Fibroblast of the aortic adventitia (primary cell): ENCODE measurements around the gene ACTL10. TPM values are rescaled to one million over a fixed set of nuclear protein-coding genes. Genes with fewer than 3 reads are reported as not detected.

ENCODE experiments used
- DNase-seq: peaks from one replicate; pipeline ENCODE4 v3.0.0-alpha.2; 2010; ENCODE audit warnings: low read depth
- H3K4me3 ChIP-seq: 2 replicates; pipeline ENCODE4 v1.5.1; 2011; ENCODE audit warnings: low read depth, mild to moderate bottlenecking, control low read depth, low read length, moderate library complexity
- total RNA-seq: library from RNA; depleted of rRNA; stranded (reverse); fragments of >200 nt; gene quantifications from 2 replicates; pipeline ENCODE4 v1.2.3, GENCODE V29; 2012; ENCODE audit warnings: low replicate concordance
- TF ChIP-seq, protein P1 (sequence below): IDR thresholded peaks from 2 replicates; pipeline ENCODE4 v1.5.1; 2011; ENCODE audit warnings: mild to moderate bottlenecking, low read length, control low read depth, inconsistent platforms; ENCODE audit not compliant: insufficient read depth

ACTL10 gene
- total RNA-seq, 1 donor: 2.2 TPM

GRCh38 chr20:33658510-33658909 is 8.2 kb upstream of the ACTL10 start:
- H3K4me3 ChIP-seq: no peak overlapping the region
- TF ChIP-seq, protein P1, sequence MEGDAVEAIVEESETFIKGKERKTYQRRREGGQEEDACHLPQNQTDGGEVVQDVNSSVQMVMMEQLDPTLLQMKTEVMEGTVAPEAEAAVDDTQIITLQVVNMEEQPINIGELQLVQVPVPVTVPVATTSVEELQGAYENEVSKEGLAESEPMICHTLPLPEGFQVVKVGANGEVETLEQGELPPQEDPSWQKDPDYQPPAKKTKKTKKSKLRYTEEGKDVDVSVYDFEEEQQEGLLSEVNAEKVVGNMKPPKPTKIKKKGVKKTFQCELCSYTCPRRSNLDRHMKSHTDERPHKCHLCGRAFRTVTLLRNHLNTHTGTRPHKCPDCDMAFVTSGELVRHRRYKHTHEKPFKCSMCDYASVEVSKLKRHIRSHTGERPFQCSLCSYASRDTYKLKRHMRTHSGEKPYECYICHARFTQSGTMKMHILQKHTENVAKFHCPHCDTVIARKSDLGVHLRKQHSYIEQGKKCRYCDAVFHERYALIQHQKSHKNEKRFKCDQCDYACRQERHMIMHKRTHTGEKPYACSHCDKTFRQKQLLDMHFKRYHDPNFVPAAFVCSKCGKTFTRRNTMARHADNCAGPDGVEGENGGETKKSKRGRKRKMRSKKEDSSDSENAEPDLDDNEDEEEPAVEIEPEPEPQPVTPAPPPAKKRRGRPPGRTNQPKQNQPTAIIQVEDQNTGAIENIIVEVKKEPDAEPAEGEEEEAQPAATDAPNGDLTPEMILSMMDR: no peak
- no peak for DNase-seq

GRCh38 chr20:33658929-33659328 is 7.8 kb upstream of the ACTL10 start:
- H3K4me3 ChIP-seq: no peak overlapping the region
- TF ChIP-seq, protein P1: no peak
- DNase-seq: no peak

DNA sequence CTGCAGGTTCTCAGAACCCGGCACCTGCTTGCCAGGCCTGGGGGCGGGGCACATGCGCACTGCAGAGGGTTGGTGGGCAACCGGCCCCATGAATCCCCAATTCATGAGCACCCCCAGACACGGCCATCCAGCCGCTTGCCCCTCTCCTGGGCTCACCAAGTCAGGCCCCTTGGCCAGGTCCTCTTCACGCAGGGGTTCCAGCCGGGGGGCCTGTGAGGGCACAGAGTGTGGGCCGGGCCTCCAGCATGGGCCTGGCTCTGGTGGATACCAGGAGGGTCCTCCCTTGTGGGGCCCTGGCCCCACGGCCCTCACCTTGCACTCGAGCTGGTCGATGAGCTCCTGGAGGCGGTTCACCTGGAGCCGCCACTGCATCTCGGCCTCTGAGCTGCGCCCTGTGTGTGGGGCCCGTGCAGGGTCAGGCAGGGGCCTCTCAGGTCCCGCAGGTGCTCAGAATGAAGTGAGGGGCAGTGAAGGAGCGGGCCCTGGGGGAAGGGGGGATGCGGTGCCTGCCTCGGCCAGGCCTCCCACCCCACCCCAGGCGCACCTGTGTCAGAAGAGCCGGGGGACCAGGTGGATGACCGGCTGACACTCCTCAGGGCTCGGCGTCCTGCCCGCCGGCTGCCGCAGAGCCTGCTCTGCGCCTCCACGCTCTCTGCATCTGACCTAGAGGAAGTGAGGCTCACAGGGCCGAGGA is 7.3 kb upstream of the ACTL10 start:
- TF ChIP-seq, protein P1: no peak
- DNase-seq: no peak
- H3K4me3 ChIP-seq: no peak overlapping the region

GRCh38 chr20:33660035-33660684 is 6.6 kb upstream of the ACTL10 start:
- no peak for DNase-seq
- no peak overlapping the region for H3K4me3 ChIP-seq
- TF ChIP-seq, protein P1: no peak

- no peak overlapping the region for H3K4me3 ChIP-seq
- TF ChIP-seq, protein P1: no peak
- no peak for DNase-seq
Measured at GRCh38 chr20:33660685-33661058, 6.1 kb upstream of the ACTL10 start.

DNA sequence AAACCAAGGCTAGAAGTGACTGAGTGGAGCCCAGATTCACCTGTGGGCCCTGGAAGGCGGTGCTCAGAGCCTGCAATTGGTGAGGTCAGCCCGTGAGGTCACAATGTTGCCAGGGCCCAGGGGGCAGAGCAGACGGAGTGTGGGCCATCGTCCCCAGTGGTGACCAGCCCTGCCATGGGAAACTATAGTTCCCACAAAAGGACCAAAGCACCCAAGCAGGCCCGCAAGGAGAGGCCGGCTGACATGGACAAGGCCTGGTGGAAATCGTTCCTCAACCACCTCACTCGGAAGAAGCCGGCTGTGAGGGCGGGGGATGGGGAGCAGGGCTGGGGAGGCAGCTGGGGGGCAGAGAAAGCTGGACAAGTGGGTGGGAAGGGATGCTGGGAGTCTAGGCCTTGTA is 4.6 kb upstream of the ACTL10 start, which contains the start of gene C20orf144:
TSS of gene C20orf144 (plus strand) at position 156 of the 400 bp plus-strand sequence. CDS start at position 175, 19 bp downstream.
- H3K4me3 ChIP-seq: peak within 1 kb of the TSS; percentile 77
- TF ChIP-seq, protein P1: no peak
- DNase-seq: no peak
